Left ventricle myocardium superior (tissue), 1 donor: ENCODE results near the gene SLC25A25. TPM values are rescaled to one million over a fixed set of nuclear protein-coding genes. Genes with fewer than 3 reads are reported as not detected.
A peak's percentile ranks its signal among the peaks of the same experiment; 100 is the strongest.
"Not testable (repeated sequence)": the region's sequence is repeated elsewhere in the genome, so short reads cannot be mapped to it uniquely, and the experiment has no call there.

Experiments
- ATAC-seq: fragments of 200-7000 bp; cut with Tn5 transposase; one replicate; pipeline ENCODE4 v1.9.1; 2020; ENCODE audit warnings: mild to moderate bottlenecking, moderate library complexity
- DNase-seq: peaks from one replicate; pipeline ENCODE4 v3.0.0-alpha.2; 2020
- intact Hi-C: fragments of 100-400 bp; cut with micrococcal nuclease; formaldehyde crosslinking; loops from one replicate; pipeline ENCODE4 v1.11.0; 2022
- total RNA-seq: library from RNA; stranded (reverse); fragmentation: NEBNext Ultra II Directional; extraction: Animal tissue kit (Norgen Biotek cat#: 25700); gene quantifications from one replicate; pipeline ENCODE4 v1.2.1, GENCODE V29; 2021
- donor health status: DM: no; HTN: yes; CAD: no; lungs with severe emphysema.

Gene SLC25A25
- total RNA-seq, 1 donor from 2014 or later = 4.8 TPM

GRCh38 chr9:128118971-128119665 lies 51.1 kb downstream of the SLC25A25 start:
- no peak for ATAC-seq
- intact Hi-C loops = no loop called here
- DNase-seq = no peak

- ATAC-seq = no peak
- intact Hi-C loops = no loop called here
- peak; percentile 22 for DNase-seq
Observed at GRCh38 chr9:128120061-128120740, 52.2 kb downstream of the SLC25A25 start.

- ATAC-seq (no peak), DNase-seq (peak; percentile 29)
- intact Hi-C loops = no loop called here
Observed at GRCh38 chr9:128120741-128121465, 52.9 kb downstream of the SLC25A25 start.

- ATAC-seq = no peak
- intact Hi-C loops = no loop called here
- DNase-seq = no peak
Observed at GRCh38 chr9:128121466-128121810, 53.4 kb downstream of the SLC25A25 start.

GRCh38 chr9:128121924-128122808 lies 54.1 kb downstream of the SLC25A25 start:
- ATAC-seq (no peak), DNase-seq (peak; percentile 26)
- intact Hi-C loops = no loop called here

GRCh38 chr9:128122809-128123175 lies 54.8 kb downstream of the SLC25A25 start:
- ATAC-seq = no peak
- no peak for DNase-seq
- intact Hi-C loops = no loop called here

- intact Hi-C loops = no loop called here
- ATAC-seq (no peak), DNase-seq (peak; percentile 27)
Observed at GRCh38 chr9:128123451-128124080, 55.5 kb downstream of the SLC25A25 start.

GRCh38 chr9:128124451-128124850 lies 56.4 kb downstream of the SLC25A25 start:
- ATAC-seq (no peak), DNase-seq (peak; percentile 22)
- intact Hi-C loops = no loop called here

- ATAC-seq = no peak
- DNase-seq = peak; percentile 76
- intact Hi-C loops = no loop called here
Observed at GRCh38 chr9:128124873-128125579, 57.0 kb downstream of the SLC25A25 start.

GRCh38 chr9:128125580-128126354 lies 57.7 kb downstream of the SLC25A25 start:
- ATAC-seq (no peak), DNase-seq (peak; percentile 29)
- intact Hi-C loops = no loop called here

GRCh38 chr9:128127568-128127989 lies 59.5 kb downstream of the SLC25A25 start, which contains the start of gene PTGES2:
TSS of gene PTGES2 (minus strand) at chr9:128127729. CDS start at chr9:128127717, 12 bp downstream.
- DNase-seq (peak; percentile 93), ATAC-seq (peak; percentile 86)
- intact Hi-C loops = no loop called here

GRCh38 chr9:128127990-128128835 lies 60.2 kb downstream of the SLC25A25 start:
- intact Hi-C loops = no loop called here
- peak; percentile 90 for DNase-seq
- peak; percentile 89 for ATAC-seq

- intact Hi-C loops = no loop called here
- ATAC-seq (no peak), DNase-seq (peak; percentile 34)
Observed at GRCh38 chr9:128128836-128129590, 61.0 kb downstream of the SLC25A25 start.

GRCh38 chr9:128129976-128130590 lies 62.1 kb downstream of the SLC25A25 start:
- ATAC-seq, intact Hi-C loops: not testable (repeated sequence)
- peak; percentile 68 for DNase-seq

- intact Hi-C loops, ATAC-seq: not testable (repeated sequence)
- peak; percentile 28 for DNase-seq
Observed at GRCh38 chr9:128130651-128131050, 62.6 kb downstream of the SLC25A25 start.
